GM21737 (cell line): ENCODE results near the gene IL1RL2.

Experiments
- ATAC-seq: cut with Tn5 transposase; IDR thresholded peaks from one replicate; pipeline ENCODE4 v1.9.1; 2021; ENCODE audit warnings: mild to moderate bottlenecking, moderate library complexity; ENCODE audit not compliant: unreplicated experiment

The IL1RL2 gene

DNA sequence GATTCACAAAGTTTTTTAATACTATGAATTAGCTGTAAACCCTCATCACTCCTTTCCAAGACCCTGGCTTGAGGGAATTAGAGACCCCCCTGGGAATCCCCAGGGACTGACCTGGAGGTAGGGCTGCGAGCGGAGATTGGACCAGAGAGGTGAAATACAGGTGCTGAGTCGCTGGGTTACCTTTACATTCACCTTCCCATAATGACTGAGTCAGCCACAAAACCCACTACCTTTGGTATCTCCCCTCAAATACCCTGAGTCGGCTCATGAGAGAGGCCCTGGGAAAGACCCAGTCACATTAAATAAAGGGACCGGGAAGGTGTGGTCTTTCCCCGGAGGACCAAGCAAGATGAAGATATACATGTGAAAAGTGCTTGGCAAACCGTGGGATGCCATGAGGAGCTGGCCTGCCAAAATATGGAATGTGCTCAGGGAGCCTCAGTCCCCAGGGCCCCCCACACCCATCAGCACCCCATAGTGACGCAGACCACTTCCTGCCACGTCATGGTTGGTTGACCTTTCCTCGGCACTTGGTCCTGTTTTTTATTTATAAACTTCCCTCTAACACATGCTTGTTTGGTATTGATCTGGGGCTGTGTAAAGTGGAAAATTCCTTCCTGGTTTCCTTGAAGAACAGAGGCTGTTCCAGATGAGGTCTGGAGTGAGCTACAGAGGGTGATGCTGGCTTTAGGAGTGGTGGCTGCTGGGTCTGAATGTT lies 51.4 kb downstream of the IL1RL2 start:
- ATAC-seq = no peak

DNA sequence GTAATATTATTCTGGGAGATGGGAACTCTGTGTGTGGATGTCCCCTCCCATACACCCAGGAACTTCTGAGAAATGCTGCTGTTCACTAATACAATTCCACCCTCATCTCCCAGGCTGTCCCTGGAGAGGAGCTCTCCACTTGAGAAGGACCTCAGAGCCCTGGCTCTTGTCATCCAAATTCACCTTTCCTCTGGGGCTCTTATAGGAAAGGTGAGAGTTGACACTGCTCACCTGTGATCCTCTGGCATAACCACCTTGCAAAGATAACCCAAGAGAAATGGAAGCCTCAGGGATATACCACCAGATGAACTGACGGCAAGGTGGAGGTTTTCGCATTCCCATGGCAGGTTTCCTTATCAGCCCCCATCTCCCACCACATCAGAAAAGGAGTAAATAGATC lies 52.0 kb downstream of the IL1RL2 start:
- no peak for ATAC-seq

GRCh38 chr2:102239344-102239743 lies 52.5 kb downstream of the IL1RL2 start:
- ATAC-seq = no peak

DNA sequence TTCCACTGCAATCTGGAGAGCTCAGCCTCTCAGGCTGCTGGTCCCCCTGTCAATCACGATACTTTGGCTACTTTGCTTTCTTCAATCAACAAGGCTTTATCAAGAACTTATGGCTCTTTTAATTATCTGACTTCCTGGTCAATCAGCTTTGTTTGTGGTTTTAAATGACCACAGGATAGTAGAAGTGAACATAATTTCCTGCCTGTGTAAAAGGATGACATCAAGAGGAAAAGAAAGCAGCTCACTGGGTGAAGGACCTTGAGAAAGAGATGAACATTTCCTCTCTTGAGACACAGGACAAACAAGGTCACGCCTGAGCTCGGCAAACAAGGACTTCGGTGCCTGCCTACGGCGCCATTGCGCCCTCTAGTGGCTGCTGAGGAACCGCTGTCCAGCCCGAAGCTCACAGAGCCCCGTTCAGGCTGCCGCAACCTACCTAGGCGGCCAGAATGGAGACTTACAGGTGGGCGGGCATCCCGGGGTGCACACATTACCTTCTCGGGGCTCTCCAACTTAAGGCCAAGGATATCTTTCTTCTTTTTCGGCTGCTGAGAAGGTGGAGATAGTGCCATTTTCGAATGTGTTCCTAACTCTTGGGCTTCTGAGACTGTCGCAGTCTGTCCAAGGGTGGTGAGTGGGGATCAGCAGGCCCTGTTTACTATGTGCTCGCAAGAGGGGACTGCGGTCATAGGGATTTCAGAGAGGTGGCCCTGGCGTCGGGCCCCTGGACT lies 54.0 kb downstream of the IL1RL2 start:
- ATAC-seq = peak; percentile 83

GRCh38 chr2:102241616-102242305 lies 54.9 kb downstream of the IL1RL2 start:
- no peak for ATAC-seq

DNA sequence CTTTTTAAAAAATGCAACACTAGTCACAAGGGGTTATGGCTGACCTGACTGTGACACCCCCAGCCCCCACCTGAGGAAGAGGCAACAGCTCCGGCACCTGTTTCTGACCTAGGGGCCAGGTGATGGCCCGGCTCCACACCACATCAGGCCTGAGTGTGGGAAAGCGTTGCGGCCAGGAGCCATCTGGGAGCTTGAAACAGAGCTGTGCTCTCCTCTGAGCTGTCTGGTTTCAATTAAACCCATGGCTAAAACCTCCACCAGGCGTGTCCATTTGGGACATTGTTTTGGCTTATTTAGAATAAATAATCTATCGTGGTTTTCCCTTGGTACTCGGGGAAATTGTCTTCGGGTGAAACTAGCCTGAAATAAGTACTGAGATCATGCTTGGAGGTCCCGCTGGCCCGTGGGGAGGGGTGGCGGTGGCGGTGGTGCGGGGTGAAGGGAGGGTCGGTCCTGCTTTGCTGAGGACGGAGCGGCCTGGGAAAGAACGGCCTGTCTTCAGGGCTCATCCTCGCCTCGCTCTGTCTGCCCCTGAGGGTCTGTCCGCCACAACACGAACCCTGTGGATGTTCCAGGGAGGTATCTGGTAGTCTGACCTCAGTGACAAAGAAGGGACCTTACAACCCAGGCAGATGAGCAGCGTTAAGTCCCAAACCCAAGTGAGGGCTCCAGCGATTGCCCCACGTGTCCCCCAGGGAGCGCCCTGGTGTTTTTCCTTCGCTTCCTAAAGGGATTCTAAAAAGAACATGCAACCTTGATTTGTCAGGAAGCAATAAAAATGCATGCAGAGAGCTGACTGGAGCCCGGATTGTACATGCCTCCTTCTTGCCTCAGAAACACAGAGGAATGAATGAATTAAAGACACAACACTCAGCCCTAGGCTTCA lies 58.7 kb downstream of the IL1RL2 start:
- no peak for ATAC-seq

DNA sequence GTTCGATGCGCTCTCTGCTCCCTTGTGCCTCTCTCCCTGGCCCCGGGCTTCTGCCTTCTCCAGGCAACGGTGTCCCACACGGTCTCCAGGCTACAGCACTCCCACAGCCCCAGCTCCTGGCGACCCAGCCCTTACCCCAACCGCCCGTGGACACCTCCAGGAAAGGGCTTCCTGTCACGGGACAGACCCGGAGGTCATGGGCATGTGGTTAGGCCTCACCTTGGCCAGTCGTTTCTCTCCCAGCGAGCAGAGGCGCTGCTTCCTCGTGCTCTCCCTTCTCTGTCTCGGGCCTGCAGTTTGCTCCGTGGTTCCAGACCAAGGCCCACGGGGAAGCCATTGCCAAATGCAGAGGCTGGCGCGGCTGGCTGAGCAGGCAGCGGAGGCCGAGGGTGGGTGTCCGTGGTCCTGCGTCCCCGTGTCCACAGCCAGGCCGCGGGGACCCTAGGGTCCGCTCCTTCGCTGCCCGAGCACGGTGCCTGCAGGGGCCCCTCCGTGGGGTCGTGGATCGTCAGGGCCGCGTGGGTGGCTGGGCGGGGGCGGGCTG lies 63.5 kb downstream of the IL1RL2 start:
- no peak for ATAC-seq

DNA sequence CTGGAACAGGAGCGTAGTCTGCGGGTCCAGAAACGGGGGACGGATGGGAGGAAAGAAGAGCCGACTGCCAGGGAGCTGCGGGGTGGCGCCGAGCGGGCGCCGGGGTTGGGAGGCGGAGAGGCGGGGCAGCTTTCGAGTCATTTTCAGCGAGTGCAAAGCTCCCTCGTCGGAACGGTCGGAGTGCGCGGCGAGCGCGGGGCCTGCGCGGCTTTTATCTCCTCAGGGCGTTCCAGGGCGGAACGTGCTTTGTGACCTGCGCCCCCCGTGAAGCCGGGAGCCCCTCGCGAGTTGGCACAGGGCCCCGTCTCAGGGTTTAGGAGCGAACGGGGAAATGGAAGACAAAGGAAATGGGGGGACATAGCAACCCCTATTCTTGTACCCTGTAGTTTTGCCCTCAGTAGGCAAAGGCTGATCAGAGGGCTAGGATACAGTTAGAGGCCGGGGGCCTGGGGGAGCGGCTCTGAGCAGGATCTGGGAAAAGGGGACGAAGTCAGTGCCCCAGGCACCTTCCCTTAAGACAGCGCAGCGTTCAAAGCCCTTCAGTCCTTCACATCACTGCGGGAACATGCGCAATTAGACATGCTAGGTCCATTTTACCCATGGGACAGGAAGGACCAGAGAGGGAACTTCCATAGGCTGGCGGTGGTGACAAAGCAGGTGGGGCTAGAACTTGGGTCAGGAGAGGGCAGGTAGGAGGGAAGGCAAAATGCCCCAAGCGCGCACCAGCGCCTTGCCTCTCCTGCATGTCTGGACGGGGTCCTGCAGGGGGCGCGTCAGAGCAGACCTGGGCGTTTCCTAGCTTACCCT lies 64.4 kb downstream of the IL1RL2 start:
- no peak for ATAC-seq

GRCh38 chr2:102251849-102252203 lies 65.0 kb downstream of the IL1RL2 start:
- ATAC-seq = no peak

DNA sequence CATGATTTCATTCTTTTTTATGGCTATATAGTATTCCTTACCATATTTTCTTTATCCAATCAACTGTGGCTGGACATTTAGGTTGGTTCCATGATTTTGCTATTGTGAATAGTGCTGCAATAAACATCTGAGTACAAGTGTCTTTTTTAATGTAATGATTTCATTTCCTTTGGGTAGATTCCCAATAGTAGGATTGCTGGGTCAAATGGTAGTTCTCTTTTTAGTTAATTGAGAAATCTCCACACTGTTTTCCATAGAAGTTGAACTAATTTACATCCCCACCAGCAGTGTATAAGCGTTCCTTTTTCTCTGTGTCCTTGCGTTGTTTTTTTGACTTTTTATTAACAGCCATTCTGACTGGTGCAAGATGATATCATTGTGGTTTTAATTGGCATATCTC lies 65.4 kb downstream of the IL1RL2 start:
- no peak for ATAC-seq

DNA sequence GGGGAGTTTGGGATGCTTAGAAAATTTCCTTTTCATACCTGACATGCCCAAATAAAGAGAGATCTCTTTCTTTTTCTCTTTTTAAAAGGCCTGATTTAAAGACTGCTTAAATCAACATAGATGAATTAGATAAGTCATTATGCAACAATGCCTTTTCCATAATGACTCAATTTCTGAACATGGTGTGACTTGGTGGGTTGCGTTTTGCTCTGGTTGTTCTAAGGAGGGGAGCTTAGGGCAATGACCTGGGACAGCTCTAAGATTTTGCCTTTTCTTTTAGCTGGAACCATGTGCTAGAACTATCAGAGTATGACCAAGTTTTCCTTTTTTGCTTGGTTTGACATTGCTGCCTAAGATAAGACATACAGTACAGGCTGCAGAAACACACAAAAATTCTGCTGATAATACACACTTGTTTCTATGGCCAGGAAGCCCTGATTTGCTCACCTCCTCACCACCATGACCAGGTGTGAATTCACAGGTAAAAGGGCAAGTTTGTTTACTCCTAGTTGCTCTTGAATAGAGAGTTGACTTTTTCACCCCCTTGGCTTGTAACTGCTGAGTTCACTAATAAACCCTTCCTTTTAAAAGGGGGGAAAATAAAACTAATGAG lies 66.4 kb downstream of the IL1RL2 start:
- ATAC-seq = no peak

- ATAC-seq = no peak
Observed at GRCh38 chr2:102253753-102254150, 66.9 kb downstream of the IL1RL2 start.

DNA sequence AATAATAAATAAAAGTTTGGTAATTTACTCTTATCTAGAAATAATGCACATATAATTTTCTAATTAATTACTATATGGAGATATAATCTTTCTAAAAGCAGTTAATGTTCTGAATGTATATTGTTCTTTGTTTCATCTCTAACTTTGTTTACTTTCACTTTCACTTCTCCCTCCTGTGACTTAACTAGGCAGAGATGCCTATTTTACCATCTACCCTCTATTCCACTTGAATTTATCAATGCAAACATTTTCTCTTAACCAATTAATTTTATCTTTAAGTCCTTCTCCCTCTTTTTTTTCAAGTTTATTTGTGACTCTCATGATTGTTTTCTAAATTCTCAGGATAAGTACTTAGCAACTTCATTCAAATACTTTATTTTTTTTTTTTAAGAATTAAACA lies 69.5 kb downstream of the IL1RL2 start:
- ATAC-seq = no peak

- ATAC-seq = no peak
Observed at GRCh38 chr2:102256874-102257462, 70.1 kb downstream of the IL1RL2 start.

DNA sequence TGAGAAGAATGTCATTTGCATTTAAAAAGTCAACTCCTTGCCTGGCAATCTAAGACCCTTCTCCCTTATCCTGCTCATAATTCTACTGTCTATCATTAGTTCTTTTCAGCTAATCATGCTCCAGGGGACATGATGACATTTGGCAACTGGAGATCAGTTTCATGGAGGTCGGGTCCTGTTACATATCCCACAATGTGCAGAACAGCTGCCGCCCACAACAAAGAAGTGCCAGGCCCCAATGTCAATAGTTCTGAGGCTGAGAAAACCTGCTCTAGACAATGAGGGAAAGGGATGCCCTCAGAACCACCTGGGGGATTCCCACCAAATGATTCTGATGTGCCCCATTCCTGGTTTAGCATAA lies 71.2 kb downstream of the IL1RL2 start:
- no peak for ATAC-seq

GRCh38 chr2:102258386-102259074 lies 71.7 kb downstream of the IL1RL2 start:
- ATAC-seq = no peak

- ATAC-seq = no peak
Observed at GRCh38 chr2:102261467-102262135, 74.8 kb downstream of the IL1RL2 start.
